ENCODE measurements around the gene ERLIN1.
A peak's percentile ranks its signal among the peaks of the same experiment; 100 is the strongest.

The ERLIN1 gene

DNA sequence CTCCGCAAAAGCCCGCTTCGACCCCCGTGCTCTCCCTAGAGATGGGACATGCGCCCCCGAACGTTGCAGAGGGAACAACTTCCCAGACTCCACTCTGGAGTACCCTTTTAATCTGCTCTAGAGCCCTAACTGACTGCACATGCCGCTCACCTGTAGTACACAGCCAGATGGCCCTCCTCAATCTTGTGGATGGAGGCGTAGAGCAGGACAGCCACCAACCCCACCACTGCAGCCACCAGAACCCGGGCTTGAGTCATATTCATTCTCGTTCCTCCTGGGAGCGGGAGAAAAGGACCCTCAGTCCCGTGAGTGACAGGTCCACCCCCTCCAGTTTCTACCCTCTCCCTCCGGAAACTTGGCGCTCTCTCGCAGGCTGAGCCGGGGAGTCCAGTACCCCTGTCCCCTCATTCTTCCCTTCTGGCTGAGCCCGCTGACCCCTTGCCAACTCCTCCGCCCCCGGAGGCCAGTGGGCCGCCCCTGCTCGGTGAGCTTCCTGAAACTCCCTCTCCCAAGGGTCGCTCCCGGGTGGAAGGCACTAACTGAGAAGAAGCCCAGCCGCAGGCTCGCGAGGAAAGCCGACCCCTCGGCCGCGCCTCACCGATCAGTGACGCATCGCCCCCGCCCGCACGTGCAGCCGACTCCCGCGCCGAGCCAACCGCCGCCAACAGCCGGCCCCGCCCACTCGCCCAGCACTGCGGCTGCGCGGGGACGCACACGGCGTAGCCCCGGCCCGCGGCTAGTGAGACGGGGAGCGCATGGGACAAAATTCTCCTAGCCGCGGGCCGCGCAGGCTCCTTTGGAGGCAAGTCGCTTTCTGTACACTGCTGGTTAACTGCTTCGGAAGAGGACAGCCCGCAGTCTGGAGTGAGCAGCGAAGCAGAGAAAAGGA is at the start of gene ERLIN1:
ERLIN1 (minus strand) TSS at position 666 of the 889 bp plus-strand sequence; CDS start at position 263, 403 bp downstream.
- DNase-seq (peak; percentile 97), ATAC-seq (peak; percentile 91)
- Mint-ChIP-seq H3K27ac (peak within 1 kb of the TSS; percentile 95), H3K4me3 (peak within 1 kb of the TSS; percentile 92), H3K36me3 (ENCODE audit: low read depth) (peaks cover 51% of the 10 kb centered on the region), H3K4me1 (peaks cover 63% of the 10 kb centered on the region), H3K27me3 (no peaks in the 10 kb centered on the region), H3K9me3 (no peaks in the 10 kb centered on the region)

GRCh38 chr10:100232101-100232500 is 46.3 kb upstream of the ERLIN1 start:
- no peaks in the 10 kb centered on the region for H3K9me3 Mint-ChIP-seq
- no peak overlapping the region for H3K4me3 Mint-ChIP-seq

GRCh38 chr10:100229819-100230422 is 44.1 kb upstream of the ERLIN1 start:
- H3K4me1 Mint-ChIP-seq = peaks cover 35% of the 10 kb centered on the region
- no peak for ATAC-seq
- no peaks in the 10 kb centered on the region for H3K27me3 Mint-ChIP-seq
- H3K27ac Mint-ChIP-seq = peak overlapping the region; percentile 84
- peak overlapping the region; percentile 95 for H3K4me3 Mint-ChIP-seq
- no peak for DNase-seq
- H3K36me3 Mint-ChIP-seq (ENCODE audit: low read depth) = peaks cover 37% of the 10 kb centered on the region
- H3K9me3 Mint-ChIP-seq = no peaks in the 10 kb centered on the region

More at GRCh38 chr10:100232101-100232500, 46.3 kb upstream of the ERLIN1 start:
- ATAC-seq (no peak), DNase-seq (no peak)
- Mint-ChIP-seq H3K4me1 (peaks cover 28% of the 10 kb centered on the region), H3K36me3 (ENCODE audit: low read depth) (peaks cover 38% of the 10 kb centered on the region), H3K27me3 (no peaks in the 10 kb centered on the region), H3K27ac (no peak overlapping the region)

GRCh38 chr10:100223879-100224278 is 38.0 kb upstream of the ERLIN1 start:
- Mint-ChIP-seq H3K27ac (no peak overlapping the region), H3K4me3 (no peak overlapping the region), H3K36me3 (ENCODE audit: low read depth) (peaks cover 47% of the 10 kb centered on the region), H3K9me3 (no peaks in the 10 kb centered on the region), H3K4me1 (peaks cover 23% of the 10 kb centered on the region), H3K27me3 (no peaks in the 10 kb centered on the region)
- DNase-seq (no peak), ATAC-seq (no peak)

DNA sequence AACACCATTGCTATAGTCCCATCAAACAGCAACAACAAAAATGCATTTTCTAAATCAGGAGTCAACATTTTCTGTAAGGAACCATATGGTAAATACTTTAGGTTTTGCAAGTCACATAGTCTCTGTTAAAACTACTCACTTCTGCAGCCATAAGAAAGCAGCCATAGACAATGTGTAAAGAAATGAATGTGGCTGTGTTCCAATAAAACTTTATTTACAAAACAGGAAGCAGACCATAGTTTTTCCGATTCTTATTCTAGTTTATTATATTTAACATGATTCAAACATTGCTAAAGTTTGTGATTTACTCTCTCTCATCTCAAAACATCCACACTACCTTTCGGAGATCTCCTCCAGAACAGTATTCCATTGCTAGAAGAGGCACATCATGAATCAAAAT is 36.7 kb upstream of the ERLIN1 start:
- DNase-seq (no peak), ATAC-seq (no peak)
- peaks cover 49% of the 10 kb centered on the region for H3K36me3 Mint-ChIP-seq (ENCODE audit: low read depth)
- H3K27me3 Mint-ChIP-seq = no peaks in the 10 kb centered on the region
- H3K9me3 Mint-ChIP-seq = no peaks in the 10 kb centered on the region
- no peak overlapping the region for H3K4me3 Mint-ChIP-seq
- no peak overlapping the region for H3K27ac Mint-ChIP-seq
- peaks cover 10% of the 10 kb centered on the region for H3K4me1 Mint-ChIP-seq

GRCh38 chr10:100216006-100216405 is 30.2 kb upstream of the ERLIN1 start:
- no peaks in the 10 kb centered on the region for H3K4me1 Mint-ChIP-seq
- no peak for ATAC-seq
- H3K4me3 Mint-ChIP-seq = no peak overlapping the region
- H3K27ac Mint-ChIP-seq = no peak overlapping the region
- H3K27me3 Mint-ChIP-seq = no peaks in the 10 kb centered on the region
- no peaks in the 10 kb centered on the region for H3K9me3 Mint-ChIP-seq
- DNase-seq = no peak
- peaks cover 54% of the 10 kb centered on the region for H3K36me3 Mint-ChIP-seq (ENCODE audit: low read depth)

DNA sequence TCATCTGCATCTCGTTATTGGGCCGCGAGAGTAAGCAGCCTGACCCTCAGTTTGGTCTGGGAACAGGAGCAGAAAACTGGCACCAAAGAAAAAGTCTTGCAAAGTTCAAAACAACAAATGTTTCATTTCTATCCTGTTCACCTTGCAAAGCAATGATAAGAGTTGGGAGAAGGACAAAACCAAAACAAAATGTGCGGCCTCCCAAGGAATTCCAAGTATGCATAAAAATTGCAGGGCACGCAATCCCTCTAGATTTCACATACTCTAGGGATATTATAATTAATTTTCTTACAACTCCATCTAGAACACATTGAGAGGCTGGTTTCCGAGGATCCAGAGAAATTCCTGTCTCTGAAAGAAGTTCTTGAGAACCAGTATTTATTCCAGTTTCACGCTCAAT is 23.5 kb upstream of the ERLIN1 start:
- Mint-ChIP-seq H3K36me3 (ENCODE audit: low read depth) (peaks cover 42% of the 10 kb centered on the region), H3K4me1 (no peaks in the 10 kb centered on the region)
- DNase-seq = no peak

GRCh38 chr10:100208276-100208675 is 22.4 kb upstream of the ERLIN1 start:
- Mint-ChIP-seq H3K4me1 (no peaks in the 10 kb centered on the region), H3K4me3 (no peak overlapping the region), H3K36me3 (ENCODE audit: low read depth) (peaks cover 43% of the 10 kb centered on the region), H3K27ac (no peak overlapping the region), H3K27me3 (no peaks in the 10 kb centered on the region), H3K9me3 (no peaks in the 10 kb centered on the region)
- DNase-seq (no peak), ATAC-seq (no peak)

More for the DNA sequence above, 23.5 kb upstream of the ERLIN1 start:
- no peaks in the 10 kb centered on the region for H3K27me3 Mint-ChIP-seq
- no peak overlapping the region for H3K27ac Mint-ChIP-seq
- no peak overlapping the region for H3K4me3 Mint-ChIP-seq
- ATAC-seq = no peak
- no peaks in the 10 kb centered on the region for H3K9me3 Mint-ChIP-seq

- H3K36me3 Mint-ChIP-seq (ENCODE audit: low read depth) = peaks cover 51% of the 10 kb centered on the region
- H3K4me3 Mint-ChIP-seq = no peak overlapping the region
- no peak overlapping the region for H3K27ac Mint-ChIP-seq
- DNase-seq = no peak
- no peak for ATAC-seq
- H3K27me3 Mint-ChIP-seq = no peaks in the 10 kb centered on the region
- H3K9me3 Mint-ChIP-seq = no peaks in the 10 kb centered on the region
- H3K4me1 Mint-ChIP-seq = peaks cover 1% of the 10 kb centered on the region
Observed at GRCh38 chr10:100204370-100204769, 18.5 kb upstream of the ERLIN1 start.

GRCh38 chr10:100201549-100201948 is 15.7 kb upstream of the ERLIN1 start:
- Mint-ChIP-seq H3K36me3 (ENCODE audit: low read depth) (peaks cover 61% of the 10 kb centered on the region), H3K9me3 (no peaks in the 10 kb centered on the region), H3K4me1 (peaks cover 1% of the 10 kb centered on the region), H3K4me3 (no peak overlapping the region), H3K27ac (no peak overlapping the region), H3K27me3 (no peaks in the 10 kb centered on the region)
- ATAC-seq (no peak), DNase-seq (no peak)

DNA sequence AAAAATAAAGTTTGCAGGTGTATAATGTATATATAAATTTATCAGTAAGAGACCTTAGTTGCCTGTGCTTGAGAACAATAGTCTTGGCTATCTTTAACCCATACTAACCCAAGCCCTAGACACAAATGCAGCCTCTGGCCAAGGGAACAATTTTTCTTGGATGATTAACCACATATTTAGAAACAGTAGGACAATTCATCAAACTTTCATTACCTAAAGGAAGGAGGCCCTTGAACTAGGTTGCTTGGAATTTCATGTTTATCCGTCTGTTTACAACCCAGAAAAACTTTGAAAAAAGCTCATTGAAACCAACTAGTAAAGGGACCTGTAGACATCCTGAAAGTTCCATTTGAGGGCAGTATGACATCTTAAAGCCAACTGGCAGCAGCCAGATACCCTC is 8.9 kb upstream of the ERLIN1 start:
- DNase-seq = no peak
- Mint-ChIP-seq H3K4me3 (no peak overlapping the region), H3K4me1 (peaks cover 6% of the 10 kb centered on the region), H3K36me3 (ENCODE audit: low read depth) (peaks cover 51% of the 10 kb centered on the region), H3K27me3 (no peaks in the 10 kb centered on the region), H3K9me3 (no peaks in the 10 kb centered on the region), H3K27ac (no peak overlapping the region)
- ATAC-seq = no peak

DNA sequence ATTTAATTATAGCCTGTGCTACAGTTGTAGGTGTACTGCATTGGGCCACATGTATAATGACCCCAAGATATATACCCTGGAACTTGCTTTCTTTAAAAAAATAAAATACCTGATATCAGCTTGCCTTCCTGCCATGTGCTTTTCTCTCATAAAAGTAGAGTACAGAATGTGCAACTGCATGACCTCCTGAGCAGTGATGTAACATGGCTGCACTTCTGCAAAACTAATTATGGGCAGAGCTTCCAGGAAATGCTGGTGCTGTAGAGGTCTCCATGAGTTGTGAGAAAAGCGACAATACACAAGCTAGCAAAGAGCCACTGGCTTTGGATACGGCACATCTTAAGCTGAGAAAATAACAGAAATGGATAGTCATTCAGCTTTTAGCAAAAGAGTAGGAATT is 6.5 kb upstream of the ERLIN1 start:
- no peak for ATAC-seq
- Mint-ChIP-seq H3K27ac (no peak overlapping the region), H3K4me3 (no peak overlapping the region), H3K9me3 (no peaks in the 10 kb centered on the region), H3K4me1 (peaks cover 23% of the 10 kb centered on the region), H3K27me3 (no peaks in the 10 kb centered on the region), H3K36me3 (ENCODE audit: low read depth) (peaks cover 51% of the 10 kb centered on the region)
- DNase-seq = no peak

DNA sequence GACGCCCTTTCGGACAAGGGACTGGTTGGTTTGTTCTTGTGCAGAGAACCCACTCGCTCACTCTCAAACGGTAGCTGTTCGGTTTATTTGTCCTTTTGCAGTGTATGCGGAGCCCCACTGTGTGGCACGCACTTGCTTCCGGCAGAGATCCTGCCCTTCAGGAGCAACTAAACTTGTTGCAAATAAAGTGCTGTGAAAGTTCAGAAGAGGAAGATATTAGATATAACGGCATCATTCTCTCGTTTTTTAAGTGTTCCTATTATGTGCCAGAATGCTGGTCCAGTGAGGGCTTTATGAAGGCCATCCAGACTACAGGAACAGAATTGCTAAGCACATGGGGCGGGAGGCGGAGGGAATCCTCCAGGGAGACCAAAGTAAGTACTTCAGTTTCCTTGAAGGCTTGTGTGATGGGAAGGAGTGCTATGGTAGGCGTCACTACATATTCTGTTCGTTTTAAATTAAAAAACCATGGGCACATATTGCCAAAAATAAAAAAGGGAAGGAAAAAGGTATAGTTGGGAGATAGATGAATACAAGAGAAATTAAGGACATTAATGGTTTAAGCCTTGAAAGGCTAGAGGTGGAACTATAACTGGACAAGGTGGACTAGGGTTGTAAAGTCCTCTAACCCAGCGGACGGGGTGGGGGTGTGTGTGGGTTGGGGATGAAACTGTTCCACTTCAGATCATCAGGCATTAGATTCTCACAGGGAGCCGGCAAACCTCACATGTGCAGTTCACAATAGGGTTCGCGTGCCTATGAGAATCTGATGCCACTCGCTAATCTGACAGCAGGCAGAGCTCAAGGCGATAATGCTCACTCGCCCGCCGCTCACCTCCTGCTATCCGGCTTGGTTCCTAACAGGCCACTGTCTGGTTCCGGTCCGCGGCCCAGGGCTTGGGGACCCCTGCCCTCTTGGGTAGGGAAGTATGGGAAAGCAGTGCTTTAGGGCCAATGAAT is 704 bp upstream of the ERLIN1 start:
- Mint-ChIP-seq H3K27ac (peak overlapping the region; percentile 95), H3K27me3 (no peaks in the 10 kb centered on the region), H3K36me3 (ENCODE audit: low read depth) (peaks cover 56% of the 10 kb centered on the region), H3K4me3 (peak overlapping the region; percentile 92), H3K4me1 (peaks cover 63% of the 10 kb centered on the region), H3K9me3 (no peaks in the 10 kb centered on the region)
- peak; percentile 37 for DNase-seq
- peak; percentile 58 for ATAC-seq

- Mint-ChIP-seq H3K27me3 (no peaks in the 10 kb centered on the region), H3K27ac (peak overlapping the region; percentile 95), H3K9me3 (no peaks in the 10 kb centered on the region), H3K4me3 (peak overlapping the region; percentile 92), H3K4me1 (peaks cover 63% of the 10 kb centered on the region), H3K36me3 (ENCODE audit: low read depth) (peaks cover 51% of the 10 kb centered on the region)
- DNase-seq = no peak
- no peak for ATAC-seq
Observed at GRCh38 chr10:100184840-100185239, 989 bp downstream of the ERLIN1 start.

Measured in activated naive CD8-positive, alpha-beta T cell treated with anti-CD3 and anti-CD28 coated beads, Interleukin-2, amount 50 U/mL, for 24 hours (primary cell).